Measurements from ENCODE around the gene CSAD.
A peak's percentile ranks its signal among the peaks of the same experiment; 100 is the strongest.
"Not testable (repeated sequence)": the region's sequence is repeated elsewhere in the genome, so short reads cannot be mapped to it uniquely, and the experiment has no call there.

The CSAD gene

GRCh38 chr12:53176750-53177149 lies 4.0 kb downstream of the CSAD start:
- DNase-seq: no peak

DNA sequence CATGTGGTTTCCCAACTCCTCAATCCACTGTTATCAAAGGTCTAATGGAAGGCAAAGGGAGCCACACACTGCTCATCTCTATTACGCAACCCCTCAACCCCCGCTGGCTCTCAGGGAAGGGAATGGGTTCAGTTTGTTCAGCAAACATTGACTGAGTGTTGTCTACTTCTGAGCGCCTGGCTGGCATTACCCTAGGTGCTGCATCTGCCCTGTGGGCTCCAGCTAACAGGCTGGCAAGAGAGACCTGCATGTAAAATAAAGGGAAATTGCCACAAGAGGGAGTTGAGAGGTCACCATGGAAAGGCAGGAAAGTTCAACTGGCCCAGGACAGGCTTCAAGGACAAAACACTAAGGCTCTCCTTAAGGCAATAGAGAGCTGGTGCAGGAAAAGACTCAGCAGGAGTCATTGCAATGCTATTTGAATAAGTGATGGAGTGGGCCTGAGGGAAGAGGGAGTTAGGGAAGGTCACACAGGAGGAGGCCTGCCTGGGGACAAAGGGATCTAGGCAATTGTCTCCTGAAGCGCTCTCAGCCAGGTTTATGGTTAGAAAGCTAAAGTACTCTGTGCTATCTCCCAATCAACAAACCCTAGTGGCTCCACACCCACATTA lies 5.7 kb downstream of the CSAD start:
- peak; percentile 28 to 39 for DNase-seq

GRCh38 chr12:53173085-53173715 lies 7.5 kb downstream of the CSAD start:
- no peak for DNase-seq

DNA sequence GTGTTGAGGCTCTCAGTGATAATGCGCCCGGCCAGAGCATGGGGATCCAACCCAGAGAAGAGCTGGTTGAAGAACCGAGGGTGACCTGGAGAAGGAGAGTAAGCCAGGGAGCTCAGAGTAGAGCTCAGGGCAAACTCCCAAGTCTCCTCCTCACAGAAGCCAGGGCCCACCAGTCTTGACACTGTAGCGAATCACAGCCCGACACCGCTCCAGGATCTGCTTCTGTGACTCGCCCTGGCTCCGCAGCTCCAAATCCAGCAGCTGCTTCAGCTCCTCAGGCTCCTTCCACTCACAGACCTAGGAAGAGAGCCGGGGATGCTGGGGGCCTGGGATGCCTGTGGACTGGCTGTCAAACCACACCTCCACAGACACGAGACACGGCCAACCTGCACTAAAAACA lies 8.4 kb downstream of the CSAD start:
- DNase-seq: no peak

DNA sequence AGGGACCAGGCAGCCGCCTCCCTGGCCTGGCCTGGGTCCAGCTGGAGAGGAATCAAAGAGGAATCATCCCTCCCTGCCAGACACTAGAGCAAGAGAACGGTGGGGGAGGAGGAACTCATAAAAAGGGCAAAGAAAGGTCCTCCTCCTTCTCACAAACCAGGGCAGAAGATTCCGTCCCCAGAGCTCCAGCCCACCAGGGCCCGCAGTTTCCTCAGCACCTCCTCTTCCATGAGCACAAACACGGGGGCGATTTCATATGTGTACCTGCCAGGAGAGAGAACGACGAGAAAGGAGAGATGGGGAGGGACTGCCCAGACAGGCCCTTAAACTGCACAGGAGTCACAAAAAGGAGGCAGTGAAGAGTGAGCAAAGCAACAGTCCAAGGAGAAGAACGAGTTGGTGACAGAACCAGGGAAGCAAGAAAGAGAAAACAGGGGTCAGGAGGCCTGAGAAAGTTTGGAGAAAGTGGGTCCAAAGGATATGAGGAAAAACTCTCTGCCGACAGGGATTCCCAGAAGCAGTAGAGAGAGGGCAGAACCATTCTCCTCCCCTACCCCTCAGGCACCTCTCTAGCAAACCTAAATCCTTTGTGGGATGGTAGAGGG lies 8.9 kb downstream of the CSAD start:
- DNase-seq: no peak

- DNase-seq: no peak
Measured at GRCh38 chr12:53170876-53171724, 9.6 kb downstream of the CSAD start.

DNA sequence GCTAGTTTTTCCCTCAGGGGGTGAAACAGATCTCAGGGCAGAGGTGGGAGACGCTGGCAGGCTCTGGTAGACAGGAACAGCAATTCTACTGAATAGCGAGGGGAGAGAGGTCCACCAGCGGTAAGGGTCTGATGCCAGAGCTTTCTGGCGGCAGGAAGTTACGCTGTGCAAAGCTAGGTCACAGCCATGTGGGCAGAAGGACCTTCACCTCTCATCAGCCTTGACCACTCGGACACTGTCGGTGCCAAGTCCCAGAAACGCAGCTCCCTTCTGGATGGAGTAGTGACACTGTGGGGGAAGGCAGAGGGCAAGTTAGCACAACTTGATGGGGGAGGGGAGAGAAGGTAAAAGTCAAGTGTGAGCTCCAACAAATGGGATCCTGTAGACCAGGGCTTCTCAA lies 10.5 kb downstream of the CSAD start:
- no peak for DNase-seq

DNA sequence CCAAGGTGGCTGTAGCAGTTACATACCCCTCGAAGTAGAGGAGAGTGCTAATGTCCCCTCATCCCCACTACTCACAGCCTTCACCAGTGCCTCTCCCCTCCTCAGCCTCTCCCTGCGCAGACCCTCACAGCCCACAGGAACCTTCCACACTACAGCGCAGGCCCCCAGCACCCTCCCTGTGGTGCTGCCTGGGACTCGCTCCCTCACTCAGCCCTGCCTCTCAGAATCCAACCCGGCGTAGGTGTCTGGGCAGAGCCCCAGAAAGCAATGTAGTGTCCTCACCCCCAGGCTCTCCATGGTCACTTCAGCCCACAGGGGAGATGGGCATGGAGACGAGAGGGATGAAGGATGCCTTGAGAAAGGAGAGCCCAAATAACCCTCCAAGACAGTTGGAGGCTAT lies 11.1 kb downstream of the CSAD start:
- no peak for DNase-seq

GRCh38 chr12:53166837-53167236 lies 13.9 kb downstream of the CSAD start:
- DNase-seq: no peak

DNA sequence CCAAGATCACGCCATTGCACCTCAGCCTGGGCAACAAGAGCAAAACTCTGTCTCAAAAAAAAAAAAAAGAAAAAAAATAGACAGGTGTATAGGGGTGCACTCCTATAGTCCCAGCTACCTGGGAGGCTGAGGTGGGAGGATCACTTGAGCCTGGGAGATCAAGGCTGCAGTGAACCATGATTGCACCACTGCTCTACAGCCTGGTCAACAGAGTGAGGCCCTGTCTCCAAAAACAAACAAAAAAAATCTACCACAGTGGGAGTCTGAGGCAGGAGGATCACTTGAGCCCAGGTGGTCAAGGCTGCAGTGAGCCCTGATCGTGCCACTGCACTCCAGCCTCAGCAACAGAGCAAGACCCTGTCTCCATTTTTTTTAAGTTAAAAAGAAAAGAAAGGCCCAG lies 17.7 kb downstream of the CSAD start:
- DNase-seq: not testable (repeated sequence)

- DNase-seq: no peak
Measured at GRCh38 chr12:53161119-53161911, 19.4 kb downstream of the CSAD start.

DNA sequence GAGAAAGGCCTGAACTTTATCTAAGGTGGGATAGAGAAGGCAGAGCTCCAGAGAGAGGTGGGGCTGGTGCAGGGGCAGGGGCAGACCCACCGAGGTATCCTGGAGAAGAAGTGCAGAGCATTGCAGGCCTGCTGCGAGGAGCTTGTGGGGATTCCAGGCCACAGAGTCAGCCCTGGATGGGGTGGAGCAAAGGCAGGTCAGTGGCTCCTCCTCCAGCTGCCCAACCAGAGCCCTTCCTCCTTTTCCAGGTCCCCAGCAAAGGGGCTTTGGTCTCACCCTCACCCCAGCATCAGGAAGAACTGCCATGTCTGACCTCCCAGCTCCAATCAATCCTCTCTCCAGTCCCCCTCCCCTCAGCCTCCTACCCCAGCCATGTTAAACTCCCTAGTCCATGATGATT lies 20.1 kb downstream of the CSAD start:
- DNase-seq: no peak

DNA sequence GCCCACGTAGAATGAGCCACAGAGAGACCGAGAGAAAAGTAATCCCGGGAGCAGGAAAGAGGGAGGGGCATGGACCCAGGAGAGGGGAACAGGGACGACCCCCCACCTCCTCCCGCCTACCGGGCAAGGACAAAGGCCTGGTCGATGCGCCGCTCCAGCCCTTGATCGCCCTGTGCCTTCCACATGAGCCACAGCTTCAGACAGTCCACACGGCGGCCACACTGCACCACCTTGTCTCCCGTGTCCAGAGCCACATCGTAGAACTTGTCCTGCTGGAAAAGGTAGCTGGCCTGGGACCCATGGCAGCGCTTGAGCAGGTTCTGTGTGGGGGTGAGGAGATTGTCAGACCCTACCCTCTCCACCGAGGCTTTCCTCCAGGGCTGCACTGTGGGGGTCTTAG lies 20.7 kb downstream of the CSAD start:
- DNase-seq: no peak

DNA sequence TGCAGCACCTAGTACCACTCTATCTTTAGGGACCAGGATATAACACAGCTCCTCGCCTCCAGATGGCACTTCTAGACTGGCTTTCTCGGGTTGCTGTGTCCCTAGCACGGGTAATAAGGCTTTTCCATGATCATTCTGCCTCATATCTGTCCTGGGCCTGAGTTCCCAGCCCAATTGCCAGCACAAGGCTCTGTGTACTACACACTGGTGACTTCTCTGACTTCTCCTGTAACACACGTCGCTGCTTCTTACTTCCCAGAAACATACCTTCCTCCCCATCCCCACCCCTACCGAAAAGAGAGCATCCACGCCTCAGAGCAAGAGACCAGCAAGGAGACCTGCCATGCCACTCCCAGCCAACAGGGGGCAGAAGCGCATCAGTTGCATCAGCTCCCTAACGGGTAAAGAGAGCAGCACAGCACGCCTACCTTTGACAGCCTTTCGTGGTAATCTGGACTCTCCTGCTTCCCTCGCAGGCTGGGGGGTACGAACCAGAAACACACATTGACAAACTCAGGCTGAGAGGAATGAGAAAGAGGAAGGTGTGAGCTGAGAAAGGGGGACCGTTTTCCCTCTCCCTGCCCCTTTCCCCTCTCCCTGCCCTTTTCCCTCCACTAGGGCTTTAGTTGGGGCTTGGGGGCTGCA lies 21.4 kb downstream of the CSAD start:
- peak; percentile 80 to 82 for DNase-seq

GRCh38 chr12:53152390-53152789 lies 28.3 kb downstream of the CSAD start:
- DNase-seq: no peak

GRCh38 chr12:53151039-53151438 lies 29.7 kb downstream of the CSAD start:
- DNase-seq: no peak

- DNase-seq: no peak
Measured at GRCh38 chr12:53147653-53148052, 33.1 kb downstream of the CSAD start.

GRCh38 chr12:53147181-53147580 lies 33.5 kb downstream of the CSAD start:
- no peak for DNase-seq

DNA sequence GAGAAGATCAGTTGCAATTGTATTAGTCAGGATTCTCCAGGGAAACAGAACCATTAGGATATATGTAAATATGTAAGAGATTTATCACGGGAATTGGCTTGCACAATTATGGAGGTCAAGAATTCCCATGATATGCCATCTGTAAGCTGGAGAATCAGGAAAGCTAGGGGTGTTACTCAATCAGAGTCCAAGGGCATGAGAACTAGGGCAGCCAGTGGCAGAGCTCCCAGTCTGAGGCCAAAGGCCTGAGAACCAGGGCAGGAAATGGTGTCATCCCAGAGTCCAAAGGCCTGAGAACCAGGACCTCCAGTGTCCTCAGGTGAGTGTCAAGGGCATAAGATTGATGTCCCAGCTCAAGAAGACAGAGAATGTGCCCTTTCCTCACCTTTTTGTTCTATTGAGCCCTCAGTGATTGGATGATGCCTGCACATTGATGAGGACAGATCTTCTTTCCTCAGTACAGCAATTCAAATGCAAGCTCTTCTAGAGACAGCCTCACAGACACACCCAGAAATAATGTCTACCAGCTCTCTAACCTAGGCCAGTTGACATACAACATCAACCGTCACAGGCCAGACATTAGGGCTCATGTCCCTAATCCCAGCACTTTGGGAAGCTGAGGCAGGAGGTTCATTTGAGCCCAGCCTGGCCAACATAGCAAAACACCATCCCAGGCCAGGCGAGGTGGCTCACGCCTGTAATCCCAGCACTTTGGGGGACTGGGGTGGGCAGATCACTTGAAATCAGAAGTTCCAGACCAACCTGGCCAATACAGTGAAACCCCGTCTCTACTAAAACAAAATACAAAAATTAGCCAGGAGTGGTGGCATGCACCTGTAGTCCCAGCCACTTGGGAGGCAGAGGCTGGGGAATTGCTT lies 35.1 kb downstream of the CSAD start:
- no peak for DNase-seq

GRCh38 chr12:53143355-53143754 lies 37.4 kb downstream of the CSAD start:
- no peak for DNase-seq

DNA sequence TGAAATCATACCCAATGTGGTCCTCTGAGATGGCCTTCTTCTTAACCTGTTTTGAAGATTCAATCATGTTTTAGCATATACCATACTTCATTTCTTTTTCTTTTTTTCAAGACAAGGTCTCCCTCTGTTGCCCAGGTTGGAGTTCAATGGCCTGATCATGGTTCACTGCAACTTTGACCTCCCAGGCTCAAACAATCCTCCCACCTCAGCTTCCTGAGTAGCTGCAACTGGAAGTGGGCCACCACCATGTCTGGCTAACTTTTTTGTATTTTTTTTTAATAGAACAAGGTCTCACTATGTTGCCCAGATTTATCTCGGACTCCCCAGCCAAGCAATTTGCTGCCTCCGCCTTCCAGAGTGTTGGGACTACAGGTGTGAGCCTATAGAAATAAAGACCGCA lies 47.0 kb downstream of the CSAD start:
- no peak for DNase-seq
